ENCODE measurements around the gene PTPRZ1. TPM values are rescaled to one million over a fixed set of nuclear protein-coding genes. Genes with fewer than 3 reads are reported as not detected.

Gene PTPRZ1
- total and polyA plus RNA-seq, 2 donors from 2014 or later = 0.17 to 0.98 TPM

- H3K9ac ChIP-seq (ENCODE audit: low read length in 3 of 3) = no peak overlapping the region
- FAIRE-seq (no peak), DNase-seq (no peak)
- no peak for TF ChIP-seq CTCF (IDR thresholded peaks at IDR 0.05; ENCODE audit: borderline replicate concordance, extremely low read depth, insufficient read depth)
- H3K4me1 ChIP-seq (ENCODE audit: control insufficient read depth in 2 of 3, insufficient read depth in 2 of 3, low read depth in 1 of 3, low read length in 3 of 3) = no peaks in the 10 kb centered on the region
- intact Hi-C loops (cut with DNase I) = no loop called here
- H3K9me3 ChIP-seq (ENCODE audit: control insufficient read depth in 2 of 3, insufficient read depth in 1 of 3, low read length in 3 of 3) = no peaks in the 10 kb centered on the region
- no peaks in the 10 kb centered on the region for H3K27me3 ChIP-seq (ENCODE audit: control insufficient read depth, insufficient read depth, low read length)
- no peak overlapping the region for H3K27ac ChIP-seq (ENCODE audit: low read depth in 2 of 2, low read length in 2 of 2)
- no peak overlapping the region for H3K4me3 ChIP-seq (ENCODE audit: low read length in 3 of 3)
- H3K36me3 ChIP-seq (ENCODE audit: control insufficient read depth in 2 of 3, insufficient read depth in 3 of 3, low read length in 3 of 3) = no peaks in the 10 kb centered on the region
Measured at GRCh38 chr7:121961089-121961867, 88.3 kb downstream of the PTPRZ1 start.

GRCh38 chr7:121966276-121966934 lies 93.4 kb downstream of the PTPRZ1 start:
- Histone ChIP-seq H3K4me1 (ENCODE audit: control insufficient read depth in 2 of 3, insufficient read depth in 2 of 3, low read depth in 1 of 3, low read length in 3 of 3) (no peaks in the 10 kb centered on the region), H3K4me3 (ENCODE audit: low read length in 3 of 3) (no peak overlapping the region), H3K27me3 (ENCODE audit: control insufficient read depth, insufficient read depth, low read length) (no peaks in the 10 kb centered on the region), H3K36me3 (ENCODE audit: control insufficient read depth in 2 of 3, insufficient read depth in 3 of 3, low read length in 3 of 3) (no peaks in the 10 kb centered on the region), H3K9me3 (ENCODE audit: control insufficient read depth in 2 of 3, insufficient read depth in 1 of 3, low read length in 3 of 3) (no peaks in the 10 kb centered on the region), H3K27ac (ENCODE audit: low read depth in 2 of 2, low read length in 2 of 2) (no peak overlapping the region), H3K9ac (ENCODE audit: low read length in 3 of 3) (no peak overlapping the region)
- FAIRE-seq = no peak
- no peak for DNase-seq
- intact Hi-C loops (cut with DNase I) = no loop called here
- no peak for TF ChIP-seq CTCF (IDR thresholded peaks at IDR 0.05; ENCODE audit: borderline replicate concordance, extremely low read depth, insufficient read depth)

- TF ChIP-seq CTCF (IDR thresholded peaks at IDR 0.05; ENCODE audit: borderline replicate concordance, extremely low read depth, insufficient read depth) = no peak
- no peak for FAIRE-seq
Measured at GRCh38 chr7:121966935-121967332, 94.0 kb downstream of the PTPRZ1 start.

More at GRCh38 chr7:121966935-121967332, 94.0 kb downstream of the PTPRZ1 start:
- no peaks in the 10 kb centered on the region for H3K9me3 ChIP-seq (ENCODE audit: control insufficient read depth in 2 of 3, insufficient read depth in 1 of 3, low read length in 3 of 3)
- no peak for DNase-seq
- no peaks in the 10 kb centered on the region for H3K27me3 ChIP-seq (ENCODE audit: control insufficient read depth, insufficient read depth, low read length)
- H3K27ac ChIP-seq (ENCODE audit: low read depth in 2 of 2, low read length in 2 of 2) = no peak overlapping the region
- H3K4me1 ChIP-seq (ENCODE audit: control insufficient read depth in 2 of 3, insufficient read depth in 2 of 3, low read depth in 1 of 3, low read length in 3 of 3) = no peaks in the 10 kb centered on the region
- intact Hi-C loops (cut with DNase I) = no loop called here
- H3K9ac ChIP-seq (ENCODE audit: low read length in 3 of 3) = no peak overlapping the region
- no peaks in the 10 kb centered on the region for H3K36me3 ChIP-seq (ENCODE audit: control insufficient read depth in 2 of 3, insufficient read depth in 3 of 3, low read length in 3 of 3)
- no peak overlapping the region for H3K4me3 ChIP-seq (ENCODE audit: low read length in 3 of 3)

Data from kidney (tissue), 14 donors.